ENCODE measurements around the gene CFAP99.

The CFAP99 gene

GRCh38 chr4:2393353-2394270 lies 25.1 kb upstream of the CFAP99 start:
- DNase-seq, result no peak

GRCh38 chr4:2394528-2394927 lies 24.2 kb upstream of the CFAP99 start:
- DNase-seq, result no peak

GRCh38 chr4:2395038-2395437 lies 23.7 kb upstream of the CFAP99 start:
- no peak for DNase-seq

- no peak for DNase-seq
Observed at GRCh38 chr4:2395584-2395983, 23.2 kb upstream of the CFAP99 start.

- DNase-seq, result no peak
Observed at GRCh38 chr4:2396781-2397368, 21.9 kb upstream of the CFAP99 start.

DNA sequence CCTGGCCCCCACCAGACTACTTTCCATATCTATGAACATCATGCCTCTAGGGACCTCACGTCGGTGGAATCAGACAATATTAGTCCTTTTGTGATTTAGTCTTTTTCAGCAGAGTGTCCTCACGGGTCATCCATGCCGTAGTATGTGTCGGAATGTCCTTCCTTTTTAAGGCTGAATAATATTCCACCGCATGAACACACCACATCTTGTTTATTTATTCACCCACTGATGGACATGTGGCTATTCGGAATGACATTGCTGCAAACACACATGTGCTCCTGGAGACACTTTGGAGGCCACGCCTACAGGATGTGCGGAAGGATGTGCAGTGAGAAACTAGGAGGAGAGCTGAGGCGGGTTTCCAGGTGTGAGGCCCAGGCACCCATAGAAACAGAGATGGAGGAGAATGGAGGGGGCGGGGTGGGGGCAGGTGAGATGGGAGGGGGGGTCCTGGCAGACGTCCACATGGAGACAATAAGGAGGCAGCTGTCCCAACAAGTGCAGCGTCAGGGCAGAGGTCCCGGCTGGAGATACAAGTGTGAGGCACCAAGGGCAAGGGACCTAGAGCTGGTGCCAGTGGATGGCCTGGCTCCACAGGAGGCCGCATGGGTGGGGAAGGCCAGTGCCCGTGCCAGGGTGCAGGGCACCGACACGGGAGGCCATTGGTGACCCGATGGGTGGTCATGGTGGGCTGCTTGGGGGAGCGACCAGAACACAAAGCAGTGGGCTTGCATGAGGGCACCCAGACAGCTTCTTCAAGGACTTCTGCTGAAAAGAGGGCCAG lies 21.0 kb upstream of the CFAP99 start:
- DNase-seq, result no peak

- no peak for DNase-seq
Observed at GRCh38 chr4:2399216-2399615, 19.5 kb upstream of the CFAP99 start.

DNA sequence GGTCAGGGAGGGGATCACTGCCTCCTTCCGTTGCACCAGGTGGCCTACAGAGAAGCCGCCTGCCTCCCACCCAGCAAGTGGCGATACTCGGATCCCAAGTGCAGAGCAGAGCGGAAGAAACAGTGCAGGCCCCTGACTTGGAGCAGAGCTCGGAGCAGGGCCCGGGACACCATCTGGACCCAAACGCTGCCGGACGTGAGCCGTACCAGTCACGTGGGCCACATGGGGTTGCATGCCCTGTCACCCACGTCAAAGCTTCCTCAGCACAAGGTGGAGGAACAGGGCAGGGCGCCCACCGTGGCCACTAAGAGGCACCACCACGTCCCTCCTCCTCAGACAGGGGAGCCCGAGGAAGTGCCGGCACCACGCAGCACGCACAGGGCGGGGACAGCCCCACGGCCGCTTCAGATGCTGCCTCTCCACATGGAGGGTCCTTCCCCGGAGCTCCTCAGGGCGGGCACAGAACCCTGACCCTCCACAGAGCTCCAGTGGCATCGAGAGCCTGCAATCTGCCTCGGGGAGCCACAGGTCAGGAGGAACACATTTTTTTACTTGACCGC lies 19.0 kb upstream of the CFAP99 start:
- DNase-seq, result no peak

- DNase-seq, result peak; percentile 52
Observed at GRCh38 chr4:2400841-2401609, 17.7 kb upstream of the CFAP99 start.

DNA sequence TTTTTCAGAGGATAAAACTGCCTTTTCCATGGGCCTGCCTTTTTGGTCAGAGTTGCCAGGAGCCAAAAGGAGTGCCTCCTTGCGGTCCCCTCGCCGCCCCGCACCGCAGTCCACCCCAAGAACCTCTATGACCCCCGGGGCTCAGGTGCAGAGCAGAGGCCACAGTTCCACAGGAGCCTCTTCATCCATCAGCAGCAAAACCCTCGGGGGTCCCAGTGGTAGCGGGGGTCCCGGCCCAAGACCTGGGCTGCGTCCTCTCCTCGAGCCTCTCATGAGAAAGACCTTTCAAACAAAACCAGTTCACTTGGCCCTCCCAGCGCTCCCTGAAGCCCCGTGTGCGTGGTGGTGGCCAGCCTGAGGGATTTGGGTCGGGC lies 17.2 kb upstream of the CFAP99 start:
- DNase-seq, result no peak

DNA sequence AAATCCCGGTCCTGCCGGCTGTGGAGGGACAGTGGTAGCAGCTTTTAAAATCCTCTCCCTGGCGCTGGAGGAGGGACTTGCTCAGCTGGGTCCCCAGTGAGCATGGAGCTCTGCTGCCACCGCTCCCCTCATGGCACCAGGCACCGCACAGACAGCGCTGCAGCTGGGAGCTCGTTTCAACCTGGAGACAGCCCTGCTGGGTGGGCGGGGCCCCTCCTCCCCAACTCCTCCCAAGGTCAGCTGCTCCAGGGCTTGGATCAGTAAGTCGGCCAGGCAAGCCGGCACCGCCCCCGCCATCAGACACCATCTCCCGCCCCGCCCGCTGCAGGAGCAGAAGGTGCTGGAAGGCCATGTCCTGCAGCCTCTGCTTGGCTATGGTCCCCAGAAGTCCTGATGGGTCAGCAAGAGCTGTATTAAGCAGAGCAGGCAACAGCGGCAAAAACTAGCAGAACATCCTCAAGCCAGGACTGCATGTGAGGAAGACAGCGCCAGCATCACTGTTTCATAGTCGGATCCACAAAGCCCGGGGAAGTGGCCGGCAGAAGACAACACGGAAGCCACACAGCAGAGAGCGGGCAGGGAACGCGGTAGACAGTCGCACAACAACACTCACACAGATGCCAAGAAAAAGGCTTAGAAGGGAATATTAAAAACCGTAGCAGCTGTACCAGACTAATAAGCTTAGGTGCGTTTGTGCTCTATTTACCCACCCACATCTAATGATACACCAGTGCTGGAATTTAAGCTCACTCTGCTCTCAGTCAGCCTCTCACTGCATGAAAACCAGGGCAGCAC lies 16.5 kb upstream of the CFAP99 start:
- DNase-seq, result peak; percentile 55

- DNase-seq, result no peak
Observed at GRCh38 chr4:2402941-2403340, 15.8 kb upstream of the CFAP99 start.

DNA sequence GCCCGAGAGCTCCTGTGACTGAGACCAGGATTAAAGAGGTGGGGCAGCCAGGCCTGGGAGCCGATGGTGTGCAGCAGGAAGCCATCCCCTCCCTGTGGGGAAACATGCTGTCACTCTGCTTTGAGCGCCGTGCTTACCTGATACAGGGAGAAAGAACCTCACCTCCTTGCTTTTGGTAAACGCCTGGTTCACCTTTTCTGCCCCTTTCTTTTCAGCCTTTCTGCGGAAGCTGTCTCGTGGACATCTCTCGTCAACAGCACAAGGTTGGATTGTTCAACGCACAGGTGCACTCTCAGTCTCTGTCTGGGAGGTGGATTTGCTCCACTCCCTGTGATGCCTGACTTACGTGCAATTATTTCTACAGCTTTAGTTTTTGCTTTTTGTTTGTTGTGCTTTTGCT lies 12.3 kb upstream of the CFAP99 start:
- DNase-seq, result no peak

- no peak for DNase-seq
Observed at GRCh38 chr4:2406920-2407319, 11.8 kb upstream of the CFAP99 start.

DNA sequence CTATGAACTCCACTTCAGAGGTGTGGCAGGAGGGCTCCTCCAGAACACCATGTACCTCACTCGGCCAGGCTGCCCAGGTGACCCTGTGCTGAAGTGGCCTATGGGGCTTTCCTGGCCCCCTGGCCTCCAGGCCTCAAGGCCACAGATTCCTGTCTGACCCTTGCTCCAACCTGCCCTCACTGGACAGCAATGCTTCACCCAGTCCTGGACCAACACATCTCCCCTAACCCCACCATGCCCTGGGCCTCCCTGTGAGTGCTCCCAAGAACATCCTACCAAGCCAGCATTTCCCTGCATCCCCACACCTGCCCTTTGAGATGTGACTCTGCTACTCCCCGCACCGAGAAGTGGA lies 10.8 kb upstream of the CFAP99 start:
- DNase-seq, result no peak

- DNase-seq, result peak; percentile 60
Observed at GRCh38 chr4:2408401-2408958, 10.3 kb upstream of the CFAP99 start.

- no peak for DNase-seq
Observed at GRCh38 chr4:2408976-2409375, 9.8 kb upstream of the CFAP99 start.

DNA sequence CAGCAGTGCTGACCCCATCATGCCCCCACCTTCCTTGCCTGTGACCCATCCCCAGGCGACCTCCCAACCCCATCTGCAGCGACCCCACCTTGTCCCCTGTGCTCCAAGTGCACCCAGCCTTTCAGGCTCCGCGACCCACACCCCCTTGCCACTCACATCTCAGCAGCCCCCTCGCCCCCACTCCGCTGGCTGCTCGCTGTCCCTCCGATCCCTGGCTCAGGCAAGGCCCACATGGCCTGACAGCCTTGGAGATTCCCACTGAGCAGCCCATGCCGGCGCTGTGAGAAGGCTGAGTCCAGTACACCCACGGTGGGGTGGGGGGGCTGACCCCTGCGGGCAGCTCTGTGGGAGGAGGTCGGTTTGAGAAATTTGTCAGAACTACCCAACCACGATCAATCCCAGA lies 9.4 kb upstream of the CFAP99 start:
- DNase-seq, result no peak

- peak; percentile 72 for DNase-seq
Observed at GRCh38 chr4:2411786-2412510, 6.8 kb upstream of the CFAP99 start.

GRCh38 chr4:2412534-2412884 lies 6.2 kb upstream of the CFAP99 start:
- DNase-seq, result no peak
